Measurements from ENCODE around the gene FDXR.

The FDXR gene

DNA sequence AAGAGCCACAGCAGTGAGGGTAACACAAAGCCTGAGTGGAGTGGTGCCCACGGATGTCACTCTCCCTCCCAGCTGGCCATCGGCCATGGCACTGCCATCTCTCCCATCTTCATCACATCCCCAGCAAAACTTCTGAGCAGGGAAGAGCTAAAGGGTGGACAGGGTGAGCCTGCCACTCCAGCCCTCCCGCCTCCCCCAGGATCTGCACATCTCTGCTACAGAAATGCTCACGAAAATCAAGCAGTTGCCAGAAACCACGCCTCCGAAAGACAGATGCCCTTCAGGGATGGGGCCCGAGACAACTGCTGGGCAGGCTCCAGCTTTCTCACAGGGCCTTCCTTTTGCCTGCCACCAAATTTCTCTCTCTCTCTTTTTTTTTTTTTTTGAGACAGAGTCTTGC, 16.7 kb downstream of the FDXR start:
- no peak for DNase-seq

DNA sequence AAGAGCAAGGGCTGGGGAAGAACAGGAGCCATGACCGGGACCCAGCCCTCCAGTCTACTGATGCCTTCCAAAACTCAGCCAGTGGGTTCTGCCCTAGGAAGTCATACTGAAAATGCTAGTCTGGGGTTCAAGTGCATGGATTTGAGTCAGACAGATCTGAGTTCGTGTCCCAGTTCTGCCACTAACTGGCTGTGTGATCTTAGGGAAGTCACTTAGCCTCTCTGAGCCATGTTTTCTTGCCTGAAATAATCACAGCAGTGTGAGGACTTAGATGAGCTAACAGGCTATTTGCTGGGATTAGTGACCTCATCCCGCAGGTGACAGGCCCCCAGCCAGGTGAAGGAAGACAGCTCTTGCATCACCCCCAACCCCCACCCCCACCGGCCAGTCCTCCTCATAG, 17.5 kb downstream of the FDXR start:
- DNase-seq: no peak

- DNase-seq: no peak
Measured at GRCh38 chr17:74854792-74855191, 18.0 kb downstream of the FDXR start.

GRCh38 chr17:74853669-74854068, 19.1 kb downstream of the FDXR start:
- no peak for DNase-seq

- no peak for DNase-seq
Measured at GRCh38 chr17:74853048-74853397, 19.8 kb downstream of the FDXR start.

GRCh38 chr17:74852237-74853047, 20.4 kb downstream of the FDXR start:
- peak; percentile 49 for DNase-seq

DNA sequence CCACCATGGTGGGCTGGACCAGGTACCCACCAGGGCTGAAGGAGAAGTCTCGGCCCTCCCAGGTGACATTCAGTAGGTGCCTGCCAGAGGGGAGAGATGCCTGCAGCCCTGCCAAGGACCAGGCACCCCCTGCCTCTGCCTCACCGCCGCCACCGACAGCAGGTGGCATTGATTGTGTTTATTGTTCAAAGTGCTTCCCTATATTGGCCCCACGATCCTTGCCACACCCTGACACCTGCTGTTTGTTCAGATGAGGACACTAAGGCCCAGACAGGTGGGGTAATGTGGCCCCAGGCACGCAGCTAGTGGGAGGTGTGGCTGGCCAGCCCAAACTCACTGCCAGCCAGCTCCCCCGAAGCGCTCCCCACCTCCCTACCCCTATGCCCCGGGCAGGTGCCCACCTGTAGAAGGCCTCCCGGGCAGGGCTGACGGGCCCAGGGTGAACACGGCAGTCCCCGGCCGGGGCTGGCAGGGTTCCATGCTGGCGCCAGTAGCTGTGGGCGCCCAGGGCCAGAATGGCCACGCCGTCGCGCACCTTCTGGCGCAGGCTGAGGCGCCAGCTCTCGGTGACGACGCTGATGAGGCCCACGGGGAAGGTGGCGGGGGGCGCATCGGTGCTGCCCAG, 21.1 kb downstream of the FDXR start:
- no peak for DNase-seq

- no peak for DNase-seq
Measured at GRCh38 chr17:74850914-74851313, 21.9 kb downstream of the FDXR start.

DNA sequence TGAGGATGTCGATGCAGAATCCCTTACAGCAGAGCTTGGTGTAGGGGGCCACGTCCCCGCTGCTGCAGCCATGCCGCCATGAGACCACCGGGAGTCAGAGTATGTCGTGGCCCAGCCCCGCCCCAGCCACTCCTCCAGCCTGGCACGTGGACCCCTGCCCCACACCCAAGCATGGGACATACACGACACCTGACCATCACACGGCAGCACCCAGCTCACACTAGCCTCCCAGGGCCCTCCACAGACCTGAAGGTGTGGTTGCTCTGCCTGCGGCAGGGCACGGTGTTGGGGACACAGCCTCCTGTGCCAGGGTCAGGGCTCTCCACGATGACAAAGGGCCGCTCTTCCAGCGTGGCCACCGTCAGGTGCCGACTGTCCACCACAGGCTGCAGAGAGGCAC, 22.5 kb downstream of the FDXR start:
- no peak for DNase-seq

DNA sequence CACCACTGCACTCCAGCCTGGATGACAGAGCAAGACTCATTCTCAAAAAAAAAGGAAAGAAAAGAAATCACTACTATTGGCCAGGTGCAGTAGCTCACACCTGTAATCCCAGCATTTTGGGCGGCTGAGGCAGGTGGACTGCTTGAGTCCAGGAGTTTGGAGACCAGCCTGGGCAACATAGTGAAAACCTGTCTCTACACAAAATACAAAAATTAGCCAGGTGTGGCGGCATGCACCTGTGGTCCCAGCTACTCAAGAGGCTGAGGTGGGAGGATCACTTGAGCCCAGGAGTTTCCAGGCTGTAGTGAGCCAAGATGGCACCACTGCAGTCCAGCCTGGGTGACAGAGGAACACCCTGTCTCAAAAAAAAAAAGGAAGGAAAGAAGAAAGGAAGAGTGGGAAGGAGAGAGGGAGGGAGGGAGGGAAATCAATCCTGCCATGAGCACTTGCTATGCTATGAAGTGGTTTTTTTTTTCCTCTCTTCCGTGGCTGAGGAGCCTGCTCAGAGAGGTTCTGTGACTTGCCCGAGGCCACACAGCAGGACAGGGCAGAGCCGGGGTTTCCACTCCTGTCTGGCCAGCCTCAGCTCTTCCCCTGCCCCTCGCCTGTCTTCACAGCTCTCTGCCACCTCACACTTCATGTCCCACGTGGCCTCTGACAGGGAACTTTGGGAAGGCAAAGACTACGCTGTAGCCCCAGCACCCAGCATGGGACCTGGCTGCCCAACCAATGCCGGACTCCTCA, 24.0 kb downstream of the FDXR start:
- DNase-seq: no peak

DNA sequence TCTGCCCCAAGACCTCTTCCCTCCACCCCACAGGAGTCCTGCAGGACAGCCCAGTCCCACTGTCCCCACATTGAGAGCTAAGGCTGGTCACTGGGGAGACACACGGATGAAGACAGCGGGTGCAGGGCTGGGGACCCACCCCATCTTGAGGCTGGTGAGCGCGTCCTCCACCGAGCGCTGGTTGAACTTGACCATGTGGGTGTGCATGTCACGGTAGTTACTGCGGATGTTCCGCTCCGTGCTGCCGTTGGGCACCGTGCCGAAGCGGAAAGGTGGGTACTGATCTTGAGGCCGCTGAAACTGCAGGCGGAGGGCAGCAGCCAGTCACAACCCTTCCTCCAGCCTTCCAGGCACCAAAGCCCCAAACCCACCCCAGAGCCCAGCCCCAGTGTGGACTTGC, 26.2 kb downstream of the FDXR start:
- no peak for DNase-seq

GRCh38 chr17:74843352-74843627, 29.5 kb downstream of the FDXR start:
- no peak for DNase-seq

- DNase-seq: no peak
Measured at GRCh38 chr17:74842599-74843351, 30.0 kb downstream of the FDXR start.

DNA sequence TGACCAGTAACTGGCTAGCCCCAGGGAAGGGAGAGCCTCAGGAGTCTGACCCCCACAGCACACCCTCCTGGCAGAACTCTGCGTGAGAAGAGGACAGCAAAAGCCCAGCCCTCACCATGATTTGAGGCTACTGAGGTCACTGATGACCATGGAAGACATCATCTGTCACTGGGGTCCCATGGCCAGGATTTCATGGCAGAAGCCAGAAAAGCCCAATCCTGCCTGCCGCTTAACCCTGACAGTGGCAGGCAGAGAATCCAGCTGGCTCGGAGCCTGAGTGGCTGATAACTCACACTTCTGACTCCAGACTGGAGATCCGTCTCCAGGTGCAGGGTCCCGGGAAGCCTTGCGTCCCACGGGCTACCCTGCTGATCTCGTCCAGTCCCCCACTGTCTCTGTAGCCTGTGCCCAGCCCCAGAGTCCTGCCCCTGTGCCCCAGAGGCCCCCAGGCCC, 30.6 kb downstream of the FDXR start:
- DNase-seq: no peak

DNA sequence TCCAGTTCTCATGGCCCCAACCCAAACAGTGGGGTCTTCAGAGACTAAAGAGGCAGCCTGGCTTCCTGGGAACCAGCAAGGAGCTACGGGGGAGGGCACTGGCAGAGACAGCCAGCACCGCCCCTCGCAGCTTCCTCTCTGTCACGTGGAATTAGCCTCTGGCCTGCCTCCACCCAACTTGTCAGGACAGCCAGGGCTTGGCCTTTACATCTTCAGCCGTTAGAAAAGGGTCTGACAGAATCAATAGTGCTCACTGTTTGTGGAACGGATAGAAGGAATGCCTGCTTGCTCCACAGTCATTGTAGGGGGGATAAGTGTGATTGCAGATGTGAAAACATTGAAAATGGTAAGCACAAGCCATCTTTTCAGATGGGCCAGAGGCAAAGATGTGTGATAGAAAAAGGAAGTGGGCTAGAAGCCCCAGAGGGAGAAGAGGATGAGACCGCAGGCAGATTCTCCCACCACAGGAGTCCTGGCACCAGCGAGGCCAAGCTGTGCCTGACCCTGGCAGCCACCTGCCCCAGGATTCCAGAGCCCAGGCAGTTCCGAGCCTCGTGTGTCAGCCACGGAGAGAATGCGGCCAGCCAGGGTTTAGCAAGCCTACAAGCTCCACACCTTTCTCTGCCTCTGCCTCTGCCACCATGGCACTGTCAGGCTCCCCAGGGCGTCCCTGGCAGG, 31.7 kb downstream of the FDXR start:
- DNase-seq: no peak

- DNase-seq: no peak
Measured at GRCh38 chr17:74839990-74840852, 32.6 kb downstream of the FDXR start.

DNA sequence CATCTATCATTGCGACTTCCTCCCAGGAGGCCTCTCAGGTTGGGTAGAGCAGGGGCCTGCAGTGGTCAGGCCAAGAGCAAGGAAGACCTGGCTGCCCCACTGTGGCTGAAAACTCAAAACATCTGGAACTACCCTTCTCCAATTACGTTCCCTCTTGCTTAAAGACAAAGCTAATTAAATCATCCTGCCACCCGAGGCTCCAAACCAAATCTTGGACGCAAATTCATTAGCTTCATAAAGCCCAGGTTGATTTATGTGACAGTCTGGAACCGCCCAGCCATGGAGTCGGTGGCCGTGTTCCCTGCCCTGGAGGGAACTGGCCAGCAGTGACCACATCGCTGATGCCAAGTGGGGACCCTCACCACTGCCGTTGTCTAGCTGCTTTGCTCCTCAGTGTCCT, 34.5 kb downstream of the FDXR start:
- DNase-seq: no peak

- no peak for DNase-seq
Measured at GRCh38 chr17:74836691-74837467, 35.9 kb downstream of the FDXR start.

GRCh38 chr17:74836191-74836590, 36.6 kb downstream of the FDXR start:
- DNase-seq: no peak

GRCh38 chr17:74833501-74834377, 39.1 kb downstream of the FDXR start:
- DNase-seq: no peak

Measured in activated CD4-positive, alpha-beta T cell treated with anti-CD3 and anti-CD28 coated beads for 1 hour (primary cell).